Neural cell (in vitro differentiated cells): Measurements from ENCODE around the gene RGS16. TPM values are rescaled to one million over a fixed set of nuclear protein-coding genes. Genes with fewer than 3 reads are reported as not detected.

Experiments
- H2AFZ ChIP-seq: fragments of 200-600, 300-800 bp; sonication (generic), shearing (Covaris generic); 2 replicates; pipeline ENCODE4 v1.6.0; 2014; ENCODE audit warnings: low read depth, mild to moderate bottlenecking, antibody characterized with exemption, low read length, moderate library complexity
- H3F3A ChIP-seq: fragments of 200-600 bp; shearing (Covaris generic); 2 replicates; pipeline ENCODE4 v1.6.1; 2016; ENCODE audit warnings: mild to moderate bottlenecking, moderate library complexity, mixed read lengths, antibody characterized with exemption, low read length; ENCODE audit not compliant: insufficient read depth, poor library complexity, severe bottlenecking
- H3K27ac ChIP-seq: fragments of 200-600, 300-800 bp; sonication (generic), shearing (Covaris generic); 2 replicates; pipeline ENCODE4 v1.5.1; 2014; ENCODE audit warnings: mild to moderate bottlenecking, low read length, moderate library complexity
- H3K27me3 ChIP-seq: fragments of 300-800, 200-600 bp; sonication (generic), shearing (Covaris generic); 2 replicates; pipeline ENCODE4 v1.6.0; 2014; ENCODE audit warnings: mild to moderate bottlenecking, low read depth, low read length, moderate library complexity; ENCODE audit not compliant: insufficient read depth
- H3K36me3 ChIP-seq: fragments of 300-800, 200-600 bp; sonication (generic), shearing (Covaris generic); 2 replicates; pipeline ENCODE4 v1.5.1; 2014; ENCODE audit warnings: mild to moderate bottlenecking, antibody characterized with exemption, low read length, moderate library complexity; ENCODE audit not compliant: insufficient read depth
- H3K4me2 ChIP-seq: fragments of 300-800, 200-600 bp; sonication (generic), shearing (Covaris generic); 2 replicates; pipeline ENCODE4 v1.6.0; 2014; ENCODE audit warnings: mild to moderate bottlenecking, low read length
- H3K4me3 ChIP-seq: fragments of 300-800, 200-600 bp; sonication (generic), shearing (Covaris generic); 2 replicates; pipeline ENCODE4 v1.5.1; 2014; ENCODE audit warnings: mild to moderate bottlenecking, low read length, moderate library complexity
- H3K79me2 ChIP-seq: fragments of 200-600 bp; shearing (Covaris generic); replicated peaks from 2 replicates; pipeline ENCODE4 v1.6.0; 2014; ENCODE audit warnings: mild to moderate bottlenecking, low read length, moderate library complexity; ENCODE audit not compliant: insufficient read depth
- H3K9ac ChIP-seq: fragments of 300-800, 200-600 bp; sonication (generic), shearing (Covaris generic); 2 replicates; pipeline ENCODE4 v1.6.1; 2016; ENCODE audit warnings: mild to moderate bottlenecking, low read length, mixed read lengths
- H3K9me2 ChIP-seq: fragments of 200-600 bp; shearing (Covaris generic); 2 replicates; pipeline ENCODE4 v1.6.1; 2016; ENCODE audit warnings: mild to moderate bottlenecking, low read length, mixed read lengths; ENCODE audit not compliant: insufficient read depth
- H3K9me3 ChIP-seq: fragments of 200-600, 300-800 bp; sonication (generic), shearing (Covaris generic); 2 replicates; pipeline ENCODE4 v1.6.1; 2016; ENCODE audit warnings: mild to moderate bottlenecking, mixed run types, low read length, moderate library complexity, mixed read lengths
- H4K20me1 ChIP-seq: fragments of 200-600 bp; shearing (Covaris generic); 2 replicates; pipeline ENCODE4 v1.6.1; 2016; ENCODE audit warnings: mild to moderate bottlenecking, mixed run types; ENCODE audit not compliant: insufficient read depth
- CTCF ChIP-seq: fragments of 450-650 bp; IDR thresholded peaks from 2 replicates; pipeline ENCODE4 v1.5.1; 2014; ENCODE audit warnings: antibody characterized with exemption, mild to moderate bottlenecking, moderate library complexity; ENCODE audit not compliant: poor library complexity, severe bottlenecking
- EP300 ChIP-seq: fragments of 450-650 bp; conservative IDR thresholded peaks from 2 replicates; pipeline ENCODE4 v1.6.1; 2014; ENCODE audit warnings: antibody characterized with exemption, mild to moderate bottlenecking, moderate library complexity; ENCODE audit not compliant: poor library complexity, severe bottlenecking
- EZH2 ChIP-seq: fragments of 200-600, 300-800 bp; shearing (Covaris generic), sonication (generic); IDR thresholded peaks from 2 replicates; pipeline ENCODE4 v1.6.1; 2014; ENCODE audit warnings: antibody characterized with exemption, low read length, borderline replicate concordance, mild to moderate bottlenecking; ENCODE audit not compliant: insufficient read depth, poor library complexity, severe bottlenecking
- MXI1 ChIP-seq: fragments of 450-650 bp; conservative IDR thresholded peaks from 2 replicates; pipeline ENCODE4 v1.6.1; 2014; ENCODE audit warnings: antibody characterized with exemption, mild to moderate bottlenecking; ENCODE audit not compliant: poor library complexity, severe bottlenecking
- POLR2AphosphoS5 ChIP-seq: IDR thresholded peaks from 2 replicates; pipeline ENCODE4 v1.6.1; 2012
- RAD21 ChIP-seq: fragments of 450-650 bp; conservative IDR thresholded peaks from 2 replicates; pipeline ENCODE4 v1.6.1; 2014; ENCODE audit warnings: antibody characterized with exemption, mild to moderate bottlenecking, moderate library complexity
- REST ChIP-seq: IDR thresholded peaks from 2 replicates; pipeline ENCODE4 v1.6.1; 2012; ENCODE audit warnings: borderline replicate concordance
- SMC3 ChIP-seq: fragments of 450-650 bp; conservative IDR thresholded peaks from 2 replicates; pipeline ENCODE4 v1.6.1; 2014; ENCODE audit warnings: antibody characterized with exemption, mild to moderate bottlenecking, moderate library complexity; ENCODE audit not compliant: poor library complexity
- TAF1 ChIP-seq: IDR thresholded peaks from 2 replicates; pipeline ENCODE4 v1.6.1; 2012; ENCODE audit warnings: low read depth
- polyA plus RNA-seq: library from polyadenylated mRNA; depleted of rRNA; stranded (reverse); fragments of >200 nt; gene quantifications from 2 replicates; pipeline ENCODE4 v1.2.3, GENCODE V29; 2014

Gene RGS16
- polyA plus RNA-seq, 1 donor from 2014 or later: 1.1 TPM

- Histone ChIP-seq H3K4me3 (no peak overlapping the region), H3K36me3 (no peaks in the 10 kb centered on the region), H3K27ac (no peak overlapping the region), H3K9me2 (no peaks in the 10 kb centered on the region), H3K9me3 (no peaks in the 10 kb centered on the region), H3K4me2 (no peak overlapping the region), H3K79me2 (no peaks in the 10 kb centered on the region), H3K27me3 (peaks cover 17% of the 10 kb centered on the region), H3K9ac (no peak overlapping the region), H2AFZ (no peak overlapping the region), H3F3A (no peaks in the 10 kb centered on the region), H4K20me1 (no peaks in the 10 kb centered on the region)
- TF ChIP-seq REST (no peak), MXI1 (no peak), EP300 (no peak), RAD21 (no peak), TAF1 (no peak), CTCF (no peak), POLR2AphosphoS5 (no peak), SMC3 (no peak)
Measured at GRCh38 chr1:182607566-182607965, 3.4 kb upstream of the RGS16 start.

- Histone ChIP-seq H3K9me3 (no peaks in the 10 kb centered on the region), H3K27ac (no peak overlapping the region), H3K79me2 (no peaks in the 10 kb centered on the region), H4K20me1 (no peaks in the 10 kb centered on the region), H3K36me3 (no peaks in the 10 kb centered on the region), H3K27me3 (peaks cover 17% of the 10 kb centered on the region), H2AFZ (no peak overlapping the region), H3K9me2 (no peaks in the 10 kb centered on the region), H3K4me2 (no peak overlapping the region), H3K4me3 (peak overlapping the region; percentile 56), H3K9ac (no peak overlapping the region), H3F3A (no peaks in the 10 kb centered on the region)
- no peak for TF ChIP-seq CTCF
- no peak for TF ChIP-seq SMC3
- TF ChIP-seq TAF1: no peak
- TF ChIP-seq REST: no peak
- TF ChIP-seq POLR2AphosphoS5: no peak
- TF ChIP-seq RAD21: no peak
- TF ChIP-seq EP300: no peak
- no peak for TF ChIP-seq MXI1
- no peak for TF ChIP-seq EZH2
Measured at GRCh38 chr1:182603646-182604174, 479 bp downstream of the RGS16 start.
